ENCODE data around the gene ZNF454. TPM values are rescaled to one million over a fixed set of nuclear protein-coding genes. Genes with fewer than 3 reads are reported as not detected.

Gene ZNF454
- total RNA-seq, 1 donor from 2014 or later, result 3.3 TPM

GRCh38 chr5:178992291-178992895 lies 51.4 kb downstream of the ZNF454 start:
- DNase-seq (ENCODE audit: extremely low read depth, low read depth, low spot score), result no peak

GRCh38 chr5:178993236-178993765 lies 52.3 kb downstream of the ZNF454 start:
- DNase-seq (ENCODE audit: extremely low read depth, low read depth, low spot score), result no peak

GRCh38 chr5:178993955-178994579 lies 53.1 kb downstream of the ZNF454 start:
- DNase-seq (ENCODE audit: extremely low read depth, low read depth, low spot score), result no peak

GRCh38 chr5:178994580-178995340 lies 53.8 kb downstream of the ZNF454 start, which contains the start of gene GRM6:
Gene GRM6, minus strand, starts transcription at chr5:178995320. Its CDS starts 376 bp downstream, at chr5:178994944.
- DNase-seq (ENCODE audit: extremely low read depth, low read depth, low spot score), result no peak

- no peak for DNase-seq (ENCODE audit: extremely low read depth, low read depth, low spot score)
These were observed 54.3 kb downstream of the ZNF454 start for GRCh38 chr5:178995341-178995690.

- no peak for DNase-seq (ENCODE audit: extremely low read depth, low read depth, low spot score)
These were observed 55.2 kb downstream of the ZNF454 start for GRCh38 chr5:178996156-178996555.

- DNase-seq (ENCODE audit: extremely low read depth, low read depth, low spot score), result no peak
These were observed 56.2 kb downstream of the ZNF454 start for GRCh38 chr5:178997191-178997590.

GRCh38 chr5:178998441-178998840 lies 57.4 kb downstream of the ZNF454 start:
- DNase-seq (ENCODE audit: extremely low read depth, low read depth, low spot score), result no peak

- DNase-seq (ENCODE audit: extremely low read depth, low read depth, low spot score), result no peak
These were observed 65.6 kb downstream of the ZNF454 start for GRCh38 chr5:179006564-179006963.

- no peak for DNase-seq (ENCODE audit: extremely low read depth, low read depth, low spot score)
These were observed 67.7 kb downstream of the ZNF454 start for GRCh38 chr5:179008667-179009066.

Other genes starting within 250 kb of the ZNF454 start
- gene ZNF354A, start 210.5 kb upstream of the ZNF454 start, total RNA-seq, result 7.6 and 13.0 TPM in 2 replicates
- gene ZNF354B, start 81.2 kb upstream of the ZNF454 start, total RNA-seq, result 9.4 and 10.7 TPM in 2 replicates
- gene ZFP2, start 45.3 kb upstream of the ZNF454 start, total RNA-seq, result 0.39 and 0.82 TPM in 2 replicates
- gene GRM6, start 54.1 kb downstream of the ZNF454 start, total RNA-seq, result not detected in 2 replicates
- gene ZNF879, start 82.6 kb downstream of the ZNF454 start, total RNA-seq, result 1.8 and 3.2 TPM in 2 replicates
- 3.1 and 4.6 TPM in 2 replicates for gene ZNF354C, start 119.2 kb downstream of the ZNF454 start, total RNA-seq